Heart right ventricle (tissue), 16 donors: ENCODE data around the gene CCDC157. TPM values are rescaled to one million over a fixed set of nuclear protein-coding genes. Genes with fewer than 3 reads are reported as not detected.
A peak's percentile ranks its signal among the peaks of the same experiment; 100 is the strongest.

Experiments
- ATAC-seq, 8 donors: fragments of 200-7000 bp; cut with Tn5 transposase; one replicate each; pipeline ENCODE4 v1.9.1; 2020; ENCODE audit warnings: mild to moderate bottlenecking in 8 of 8, moderate library complexity in 8 of 8, moderate number of reproducible peaks in 1 of 8
- DNase-seq, 2 donors: peaks; one replicate each; pipeline ENCODE4 v3.0.0-alpha.2; 2020
- H3K27ac ChIP-seq, 10 donors: fragments of 200-600 bp; sonication (generic) in 2 of 10; one replicate each; pipeline versions ENCODE4 v1.5.0 to v1.8.0; 2020 to 2022; ENCODE audit warnings: mild to moderate bottlenecking in 3 of 10
- H3K27me3 ChIP-seq, 7 donors: fragments of 200-600 bp; one replicate each; pipeline ENCODE4 v1.8.0; 2021 to 2022; ENCODE audit warnings: mild to moderate bottlenecking in 2 of 7
- H3K36me3 ChIP-seq, 9 donors: fragments of 200-600 bp; sonication (generic) in 1 of 9; one replicate each; pipeline versions ENCODE4 v1.5.0 to v1.8.0; 2020 to 2022; ENCODE audit warnings: mild to moderate bottlenecking in 2 of 9
- H3K4me1 ChIP-seq, 9 donors: fragments of 200-600 bp; sonication (generic) in 1 of 9; one replicate each; pipeline versions ENCODE4 v1.5.0 to v1.8.0; 2020 to 2022; ENCODE audit warnings: mild to moderate bottlenecking in 4 of 9
- H3K4me3 ChIP-seq, 10 donors: fragments of 200-600 bp; sonication (generic) in 2 of 10; one replicate each; pipeline versions ENCODE4 v1.5.0 to v1.8.0; 2020 to 2022; ENCODE audit warnings: mild to moderate bottlenecking in 7 of 10, moderate library complexity in 2 of 10
- H3K9me3 ChIP-seq, 11 donors: fragments of 200-600 bp in 10 of 11; sonication (generic) in 2 of 11; one replicate each; pipeline versions ENCODE4 v1.5.0 to v1.8.0; 2013 to 2022; ENCODE audit warnings: mild to moderate bottlenecking in 2 of 11, control low read depth in 1 of 11, moderate library complexity in 1 of 11
- WGBS, 2 donors: extraction: QIAGEN DNeasy Blood & Tissue Kit; methylation state at CpG; one replicate each; pipeline ENCODE4 v1.1.7; 2013; ENCODE audit warnings: inconsistent platforms in 1 of 2; 5-methylcytosine and 5-hydroxymethylcytosine counted together
- intact Hi-C, 10 donors: fragments of 100-400 bp; cut with DNase I; formaldehyde crosslinking; loops; one replicate each; pipeline versions ENCODE4 v1.11.1 to v1.14.2; 2022
- polyA plus RNA-seq, 2 donors: library from polyadenylated mRNA; stranded (reverse); fragments of 200-250 nt; gene quantifications; one replicate each; pipeline ENCODE4 v1.2.3, GENCODE V29; 2013
- total RNA-seq, 10 donors: library from RNA; stranded (reverse); fragmentation: NEBNext Ultra II Directional in 3 of 10; extraction: Animal tissue kit (Norgen Biotek cat#: 25700) in 3 of 10; gene quantifications; one replicate each; pipeline versions ENCODE4 v1.2.1 to v1.2.4, GENCODE V29; 2021 to 2023
- TF ChIP-seq, protein P1 (sequence below), 9 donors: fragments of 200-600 bp; sonication (generic) in 2 of 9; IDR thresholded peaks; one replicate each; pipeline versions ENCODE4 v1.5.0 to v1.8.0; 2021 to 2022; ENCODE audit warnings: antibody characterized with exemption in 9 of 9, mild to moderate bottlenecking in 5 of 9, moderate library complexity in 1 of 9
- donor health status: Arrhythmogenic right ventricular cardiomyopathy.
- donor health status: ischemic (EF 13 %, LVEDD 7.1; RV severe dilation, severe dysfunction).
- donor health status: healthy with polysubstance abuse.
- donor health status: DM: no; HTN: yes; CAD: no.
- donor health status: DM: no; HTN: no; CAD: no.
- donor health status: ischemic (EF 25% LVEDD 6.9; RV normal size, moderate dysfunction).
- donor health status: ischemic (EF 25% LVEDD 5.7; RV mildly dilated, moderate dysfunction).
- donor health status: healthy.
- donor health status: DM: yes; HTN: yes; CAD: no.
- donor health status: Ischemic cardiomyopathy.
- donor health status: ischemic (EF 35%, LVEDD 5.7; RV mildly dilated, moderate dysfunction).
- donor health status: nonischemic (EF 11% LVEDD 7.7; RV severe dilation, severe dysfunction).
- donor health status: DM: yes; HTN: yes; CAD: no.
- donor health status: PGD.
- donor health status: ischemic (EF 29% LVEDD 5.4; RV normal size, mild dysfunction).
- donor health status: nonischemic (EF 23%, LVEDD 6.1; RV moderate dilation, normal function).

The CCDC157 gene
- total and polyA plus RNA-seq, 12 donors, result 0.11 to 1.2 (median 0.91) TPM

GRCh38 chr22:30308518-30309230 is 48.1 kb upstream of the CCDC157 start:
- no peak for ATAC-seq
- 77 to 79% methylated on average over 5 of the region's 5 CpGs for WGBS, 2 donors
- Histone ChIP-seq H3K9me3 (no peaks in the 10 kb centered on the region), H3K27ac (peak overlapping the region in 5 of 10 donors; percentile 12 to 92 (median 33)), H3K36me3 (peaks cover 0 to 8% (median 0%) of the 10 kb centered on the region in 9 donors), H3K4me1 (peaks cover 44 to 100% (median 95%) of the 10 kb centered on the region in 9 donors), H3K4me3 (no peak overlapping the region), H3K27me3 (no peaks in the 10 kb centered on the region)
- intact Hi-C loops, result no loop called here
- DNase-seq, result no peak
- TF ChIP-seq, protein P1, sequence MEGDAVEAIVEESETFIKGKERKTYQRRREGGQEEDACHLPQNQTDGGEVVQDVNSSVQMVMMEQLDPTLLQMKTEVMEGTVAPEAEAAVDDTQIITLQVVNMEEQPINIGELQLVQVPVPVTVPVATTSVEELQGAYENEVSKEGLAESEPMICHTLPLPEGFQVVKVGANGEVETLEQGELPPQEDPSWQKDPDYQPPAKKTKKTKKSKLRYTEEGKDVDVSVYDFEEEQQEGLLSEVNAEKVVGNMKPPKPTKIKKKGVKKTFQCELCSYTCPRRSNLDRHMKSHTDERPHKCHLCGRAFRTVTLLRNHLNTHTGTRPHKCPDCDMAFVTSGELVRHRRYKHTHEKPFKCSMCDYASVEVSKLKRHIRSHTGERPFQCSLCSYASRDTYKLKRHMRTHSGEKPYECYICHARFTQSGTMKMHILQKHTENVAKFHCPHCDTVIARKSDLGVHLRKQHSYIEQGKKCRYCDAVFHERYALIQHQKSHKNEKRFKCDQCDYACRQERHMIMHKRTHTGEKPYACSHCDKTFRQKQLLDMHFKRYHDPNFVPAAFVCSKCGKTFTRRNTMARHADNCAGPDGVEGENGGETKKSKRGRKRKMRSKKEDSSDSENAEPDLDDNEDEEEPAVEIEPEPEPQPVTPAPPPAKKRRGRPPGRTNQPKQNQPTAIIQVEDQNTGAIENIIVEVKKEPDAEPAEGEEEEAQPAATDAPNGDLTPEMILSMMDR (IDR thresholded peaks at IDR 0.05), result no peak

DNA sequence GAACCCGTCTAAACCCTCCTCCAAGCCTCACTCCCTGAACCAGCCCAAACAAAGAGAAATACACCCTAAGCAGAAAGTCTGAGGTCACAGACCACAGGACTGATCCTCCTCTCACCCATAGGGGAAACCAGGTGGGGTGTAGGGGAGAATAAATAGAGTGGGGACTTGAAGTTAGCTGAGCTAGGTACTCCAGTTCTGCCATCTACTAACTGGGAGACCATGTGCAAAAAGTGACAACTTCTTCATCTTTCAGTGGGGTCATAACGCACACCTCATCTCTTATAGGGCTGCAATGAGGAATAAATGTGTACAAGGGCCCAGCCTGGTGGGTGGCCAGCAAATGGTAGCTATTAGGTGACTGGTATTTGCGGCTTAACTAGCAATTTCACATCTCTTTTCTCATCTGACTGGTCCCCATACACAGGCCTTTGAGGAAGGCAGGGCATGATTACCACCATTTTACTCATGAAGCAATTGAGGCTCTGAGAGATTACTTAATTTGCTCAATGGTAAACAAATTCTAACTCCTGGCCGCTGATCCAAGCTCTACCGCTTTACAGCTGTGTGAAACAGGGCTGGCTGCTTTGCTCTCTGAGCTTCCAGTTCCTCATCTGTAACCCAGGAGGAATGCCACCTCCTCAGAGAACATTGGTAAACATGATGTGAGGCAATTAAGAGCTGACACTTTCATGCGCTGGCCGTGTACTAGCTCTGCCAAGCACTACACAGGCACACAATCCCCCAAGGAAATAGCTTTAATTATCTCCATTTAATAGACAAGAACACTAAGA is 46.7 kb upstream of the CCDC157 start:
- no peak overlapping the region for H3K4me3 ChIP-seq
- H3K4me1 ChIP-seq, result peaks cover 34 to 100% (median 94%) of the 10 kb centered on the region in 9 donors
- WGBS, 2 donors, result 64 to 65% methylated on average over 7 of the region's 7 CpGs
- DNase-seq, result no peak
- peak in 7 of 8 donors; percentile 5 to 49 (median 14) for ATAC-seq
- no peaks in the 10 kb centered on the region for H3K9me3 ChIP-seq
- TF ChIP-seq, protein P1 (IDR thresholded peaks at IDR 0.05), result no peak
- intact Hi-C loops, result no loop called here
- no peaks in the 10 kb centered on the region for H3K36me3 ChIP-seq
- no peaks in the 10 kb centered on the region for H3K27me3 ChIP-seq
- peak overlapping the region; percentile 31 to 92 (median 75) for H3K27ac ChIP-seq

- H3K9me3 ChIP-seq, result no peaks in the 10 kb centered on the region
- intact Hi-C loops, result no loop called here
Observed at GRCh38 chr22:30310881-30311771, 45.7 kb upstream of the CCDC157 start.

More at GRCh38 chr22:30310881-30311771, 45.7 kb upstream of the CCDC157 start:
- Histone ChIP-seq H3K4me1 (peaks cover 34 to 100% (median 92%) of the 10 kb centered on the region in 9 donors), H3K4me3 (peak overlapping the region in 3 of 10 donors; percentile 5 to 12 (median 10)), H3K27ac (peak overlapping the region; percentile 31 to 92 (median 78)), H3K27me3 (no peaks in the 10 kb centered on the region), H3K36me3 (peaks cover 0 to 5% (median 0%) of the 10 kb centered on the region in 9 donors)
- TF ChIP-seq, protein P1 (IDR thresholded peaks at IDR 0.05), result no peak
- peak; percentile 84 to 95 (median 93) for ATAC-seq
- 24 to 27% methylated on average over 8 of the region's 8 CpGs for WGBS, 2 donors
- peak; percentile 80 to 85 for DNase-seq
